Measurements from ENCODE around the gene PCDHA6. TPM values are rescaled to one million over a fixed set of nuclear protein-coding genes. Genes with fewer than 3 reads are reported as not detected.

The PCDHA6 gene
- total and polyA plus RNA-seq, 2 of the 8 experiments (the other 6 are each of a cell fraction or from before 2014, with no cell fraction given), result 0.71 to 7.1 TPM

DNA sequence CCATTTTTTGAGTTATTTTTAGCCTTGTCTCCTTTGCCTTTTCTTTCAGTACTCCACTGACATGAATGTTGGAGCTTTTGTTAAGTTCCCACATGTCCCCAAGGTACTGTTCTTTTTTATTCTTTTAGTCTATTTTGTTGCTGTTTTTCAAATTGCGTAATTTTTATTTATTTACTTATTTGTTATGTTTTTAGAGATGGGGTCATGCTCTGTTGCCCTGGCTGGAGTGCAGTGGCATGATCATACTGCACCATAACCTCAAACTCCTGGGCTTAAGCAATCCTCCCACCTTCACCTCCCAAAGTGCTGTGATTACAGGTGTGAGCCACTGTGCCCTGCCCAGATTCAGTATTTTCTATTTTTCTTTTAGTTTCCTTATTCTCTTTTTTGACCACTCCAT is 47.2 kb upstream of the PCDHA6 start:
- ChIA-PET CTCF (ENCODE audit: partially characterized antibody) (interaction anchor here (1.1 to 1.2 kb wide), 2 partner anchors 14 to 89 kb away, joined by 4 read pairs; partner anchors contain the start of genes PCDHA11 and PCDHA2), POLR2A (ENCODE audit: partially characterized antibody) (no interaction called here)
- Histone ChIP-seq H3K4me2 (ENCODE audit: insufficient read depth in 1 of 2, low read depth in 2 of 2, low read length in 2 of 2) (no peak overlapping the region), H2BK120ac (replicated peaks; ENCODE audit: low read depth, low read length) (no peak overlapping the region), H3K9me3 (ENCODE audit: insufficient read depth in 2 of 2, low read depth in 1 of 2, low read length in 1 of 2) (peaks cover 44 to 48% of the 10 kb centered on the region in 2 experiments), H2BK12ac (ENCODE audit: low read depth, low read length) (no peak overlapping the region), H4K8ac (ENCODE audit: extremely low read depth, insufficient read depth, low read length) (no peak overlapping the region), H3K79me2 (ENCODE audit: control insufficient read depth in 1 of 2, insufficient read depth in 2 of 2, low read length in 2 of 2) (no peaks in the 10 kb centered on the region), H3K9ac (replicated peaks in 1 of 4; ENCODE audit: extremely low read depth in 1 of 4, low read depth in 3 of 4, low read length in 3 of 4) (no peak overlapping the region), H2BK5ac (ENCODE audit: low read depth, low read length) (no peak overlapping the region), H3K18ac (ENCODE audit: extremely low read depth, low read length) (no peak overlapping the region), H3K36me3 (ENCODE audit: control insufficient read depth in 2 of 4, insufficient read depth in 4 of 4, low read length in 3 of 4) (0 out of 8 replicates have a peak, but pooled peaks cover 0 to 2% (median 0%) of the 10 kb centered on the region in 4 experiments), H3K4me3 (ENCODE audit: extremely low read depth in 1 of 4, insufficient read depth in 2 of 4, low read depth in 3 of 4, low read length in 4 of 4) (no peak overlapping the region), H2BK15ac (ENCODE audit: low read length) (no peak overlapping the region), H2BK20ac (ENCODE audit: low read length) (no peak overlapping the region), H3K27me3 (replicated peaks in 1 of 4; ENCODE audit: control insufficient read depth in 3 of 4, extremely low read depth in 1 of 4, insufficient read depth in 3 of 4, low read length in 3 of 4) (no peaks in the 10 kb centered on the region), H3K14ac (ENCODE audit: insufficient read length) (no peak overlapping the region), H4K5ac (ENCODE audit: insufficient read length, low read depth, low read length) (no peak overlapping the region), H4K20me1 (replicated peaks in 1 of 2; ENCODE audit: control insufficient read depth in 1 of 2, insufficient read depth in 2 of 2, low read length in 2 of 2) (no peaks in the 10 kb centered on the region), H3K4ac (replicated peaks; ENCODE audit: insufficient read length, low read depth, low read length) (no peak overlapping the region), H2AK5ac (ENCODE audit: low read depth, low read length) (no peak overlapping the region), H3K27ac (ENCODE audit: low read depth, low read length) (no peak overlapping the region), H3K56ac (replicated peaks; ENCODE audit: insufficient read length, low read depth, low read length) (no peak overlapping the region), H4K91ac (replicated peaks; ENCODE audit: insufficient read length, low read length) (no peak overlapping the region), H3K23ac (ENCODE audit: insufficient read length) (no peak overlapping the region), H3K23me2 (ENCODE audit: low read depth, low read length) (no peaks in the 10 kb centered on the region), H3K4me1 (replicated peaks in 1 of 4; ENCODE audit: control insufficient read depth in 3 of 4, insufficient read depth in 4 of 4, low read length in 3 of 4) (no peaks in the 10 kb centered on the region), H2AFZ (ENCODE audit: low read length) (no peak overlapping the region), H3K79me1 (ENCODE audit: low read depth, low read length) (no peaks in the 10 kb centered on the region)
- no peak for FAIRE-seq
- no peak for DNase-seq (ENCODE audit: low read depth in 1 of 2, low spot score in 2 of 2)
- no peak for TF ChIP-seq EP300 (IDR thresholded peaks at IDR 0.05; ENCODE audit: borderline replicate concordance in 1 of 2, low read depth in 2 of 2, low read length in 2 of 2)
- no peak for TF ChIP-seq BACH1 (IDR thresholded peaks at IDR 0.05; ENCODE audit: low read length)
- no peak for TF ChIP-seq RXRA (IDR thresholded peaks at IDR 0.05; ENCODE audit: insufficient read depth, low read depth, low read length)
- TF ChIP-seq, protein P1, sequence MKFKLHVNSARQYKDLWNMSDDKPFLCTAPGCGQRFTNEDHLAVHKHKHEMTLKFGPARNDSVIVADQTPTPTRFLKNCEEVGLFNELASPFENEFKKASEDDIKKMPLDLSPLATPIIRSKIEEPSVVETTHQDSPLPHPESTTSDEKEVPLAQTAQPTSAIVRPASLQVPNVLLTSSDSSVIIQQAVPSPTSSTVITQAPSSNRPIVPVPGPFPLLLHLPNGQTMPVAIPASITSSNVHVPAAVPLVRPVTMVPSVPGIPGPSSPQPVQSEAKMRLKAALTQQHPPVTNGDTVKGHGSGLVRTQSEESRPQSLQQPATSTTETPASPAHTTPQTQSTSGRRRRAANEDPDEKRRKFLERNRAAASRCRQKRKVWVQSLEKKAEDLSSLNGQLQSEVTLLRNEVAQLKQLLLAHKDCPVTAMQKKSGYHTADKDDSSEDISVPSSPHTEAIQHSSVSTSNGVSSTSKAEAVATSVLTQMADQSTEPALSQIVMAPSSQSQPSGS (IDR thresholded peaks at IDR 0.05; ENCODE audit: low read length), result no peak
- no peak for TF ChIP-seq SP1 (IDR thresholded peaks at IDR 0.05; ENCODE audit: low read depth, low read length)
- TF ChIP-seq SIX5 (IDR thresholded peaks at IDR 0.05; ENCODE audit: low read depth, low read length), result no peak
- TF ChIP-seq TBP (IDR thresholded peaks at IDR 0.05; ENCODE audit: low read depth, low read length), result no peak
- no peak for TF ChIP-seq NRF1 (IDR thresholded peaks at IDR 0.05; ENCODE audit: low read depth, low read length)
- TF ChIP-seq TCF12 (IDR thresholded peaks at IDR 0.05; ENCODE audit: low read depth, low read length), result no peak
- WGBS, 2 experiments (ENCODE audit: extremely low coverage in 1 of 2, insufficient coverage in 1 of 2, insufficient read length in 1 of 2, insufficient replicate concordance in 2 of 2, low coverage in 1 of 2, low lambda C conversion rate in 2 of 2, missing lambda C conversion rate in 1 of 2), result 97% methylated on average over 1 of the region's 1 CpG; no CpG with 5 or more reads in 1 of the 2 experiments
